ENCODE data around the gene RRP12. TPM values are rescaled to one million over a fixed set of nuclear protein-coding genes. Genes with fewer than 3 reads are reported as not detected.

The RRP12 gene
- total and polyA plus RNA-seq, 9 of the 15 experiments (the other 6 are each of a cell fraction or from before 2014, with no cell fraction given), result 4.6 to 68.2 (median 21.8) TPM

DNA sequence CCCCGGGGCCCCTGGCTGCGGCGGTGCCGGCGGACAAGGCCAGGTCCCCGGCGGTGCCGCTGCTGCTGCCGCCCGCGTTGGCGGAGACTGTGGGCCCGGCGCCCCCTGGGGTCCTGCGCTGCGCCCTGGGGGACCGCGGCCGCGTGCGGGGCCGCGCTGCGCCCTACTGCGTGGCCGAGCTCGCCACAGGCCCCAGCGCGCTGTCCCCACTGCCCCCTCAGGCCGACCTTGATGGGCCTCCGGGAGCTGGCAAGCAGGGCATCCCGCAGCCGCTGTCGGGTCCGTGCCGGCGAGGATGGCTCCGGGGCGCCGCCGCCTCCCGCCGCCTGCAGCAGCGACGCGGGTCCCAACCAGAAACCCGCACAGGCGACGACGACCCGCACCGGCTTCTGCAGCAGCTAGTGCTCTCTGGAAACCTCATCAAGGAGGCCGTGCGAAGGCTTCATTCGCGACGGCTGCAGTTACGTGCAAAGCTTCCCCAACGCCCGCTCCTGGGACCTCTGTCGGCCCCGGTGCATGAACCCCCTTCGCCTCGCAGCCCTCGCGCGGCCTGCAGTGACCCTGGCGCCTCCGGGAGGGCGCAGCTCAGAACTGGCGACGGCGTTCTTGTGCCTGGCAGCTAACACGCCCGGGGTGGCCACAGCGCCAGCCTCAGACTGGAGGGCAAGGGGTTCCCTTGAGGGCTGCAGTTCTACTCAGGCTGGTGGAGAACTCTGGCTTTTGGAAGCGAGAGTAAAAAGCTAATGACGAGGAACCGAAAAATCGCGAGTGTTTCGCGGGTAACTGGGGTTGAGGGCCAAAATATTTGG is 81.3 kb downstream of the RRP12 start:
- 40% methylated on average over 35 of the region's 83 CpGs for WGBS (ENCODE audit: insufficient coverage, low coverage, missing lambda C conversion rate)
- no peak overlapping the region; the same call in 2 of the 3 replicates for H3K27ac ChIP-seq (ENCODE audit: extremely low read depth, low read depth, low read length)
- no peaks in the 10 kb centered on the region for H3K9me1 ChIP-seq (ENCODE audit: control insufficient read depth, insufficient read depth, low read length)
- ChIA-PET POLR2A (interaction anchor here (0.6 to 1.5 kb wide), 7 partner anchors 8 to 820 kb away, joined by 3 to 9 read pairs (median 3); no protein-coding TSS in a partner anchor), CTCF (ENCODE audit: low intra/inter-chr PET ratio) (no interaction called here)
- H3K9ac ChIP-seq (ENCODE audit: insufficient read depth in 1 of 2, low read depth in 2 of 2, low read length in 2 of 2), result peak overlapping the region in 1 of 2 experiments; percentile 100; a peak in 3 of 4 replicates
- no peak; the same call in 1 of the 3 replicates for ATAC-seq
- DNase-seq (ENCODE audit: extremely low read depth in 1 of 4, low spot score in 3 of 4), result peak in 2 of 4 experiments; percentile 42 to 43
- intact Hi-C loops (cut with micrococcal nuclease) (no loop called here), in situ Hi-C loops (cut with MboI) (no loop called here)
- no TSS peak for BruUV-seq (replicated peaks)
- H3K4me2 ChIP-seq (ENCODE audit: insufficient read depth, low read length), result peak overlapping the region; percentile 97
- peak overlapping the region; percentile 75 for H3K4me3 ChIP-seq
- H3K36me3 ChIP-seq (ENCODE audit: control insufficient read depth, insufficient read depth, low read length), result no peaks in the 10 kb centered on the region
- no peaks in the 10 kb centered on the region for H3K9me3 ChIP-seq (replicated peaks; ENCODE audit: control insufficient read depth, insufficient read depth, low read depth, low read length)
- H2AFZ ChIP-seq (ENCODE audit: low read depth, low read length), result peak overlapping the region; percentile 24; the same call in 1 of the 2 replicates
- peaks cover 7 to 25% of the 10 kb centered on the region in 2 experiments for H3K4me1 ChIP-seq (replicated peaks in 1 of 2; ENCODE audit: control insufficient read depth in 2 of 2, insufficient read depth in 2 of 2, low read length in 2 of 2)
- peaks cover 9% of the 10 kb centered on the region; the same call in 1 of the 3 replicates for H3K79me2 ChIP-seq (ENCODE audit: control insufficient read depth, insufficient read depth, low read length)
- H3K27me3 ChIP-seq (ENCODE audit: control insufficient read depth in 2 of 2, insufficient read depth in 2 of 2, low read length in 2 of 2), result no peaks in the 10 kb centered on the region
- 0 out of 2 replicates have a peak, but pooled peaks have one; percentile 10 for TF ChIP-seq RBFOX2 (IDR thresholded peaks at IDR 0.05; ENCODE audit: low read depth, low read length)
- 0 out of 2 replicates have a peak, but pooled peaks have one; percentile 4 for TF ChIP-seq MYC (IDR thresholded peaks at IDR 0.05; ENCODE audit: low read depth, low read length)
- TF ChIP-seq MYC (CRISPR knock-in tag; IDR thresholded peaks at IDR 0.05; ENCODE audit: borderline replicate concordance, low read depth), result no peak
- TF ChIP-seq RBBP5 (IDR thresholded peaks at IDR 0.05; ENCODE audit: borderline replicate concordance, insufficient read depth, low read length, poor library complexity, severe bottlenecking), result peak; percentile 72
- TF ChIP-seq, protein P1, sequence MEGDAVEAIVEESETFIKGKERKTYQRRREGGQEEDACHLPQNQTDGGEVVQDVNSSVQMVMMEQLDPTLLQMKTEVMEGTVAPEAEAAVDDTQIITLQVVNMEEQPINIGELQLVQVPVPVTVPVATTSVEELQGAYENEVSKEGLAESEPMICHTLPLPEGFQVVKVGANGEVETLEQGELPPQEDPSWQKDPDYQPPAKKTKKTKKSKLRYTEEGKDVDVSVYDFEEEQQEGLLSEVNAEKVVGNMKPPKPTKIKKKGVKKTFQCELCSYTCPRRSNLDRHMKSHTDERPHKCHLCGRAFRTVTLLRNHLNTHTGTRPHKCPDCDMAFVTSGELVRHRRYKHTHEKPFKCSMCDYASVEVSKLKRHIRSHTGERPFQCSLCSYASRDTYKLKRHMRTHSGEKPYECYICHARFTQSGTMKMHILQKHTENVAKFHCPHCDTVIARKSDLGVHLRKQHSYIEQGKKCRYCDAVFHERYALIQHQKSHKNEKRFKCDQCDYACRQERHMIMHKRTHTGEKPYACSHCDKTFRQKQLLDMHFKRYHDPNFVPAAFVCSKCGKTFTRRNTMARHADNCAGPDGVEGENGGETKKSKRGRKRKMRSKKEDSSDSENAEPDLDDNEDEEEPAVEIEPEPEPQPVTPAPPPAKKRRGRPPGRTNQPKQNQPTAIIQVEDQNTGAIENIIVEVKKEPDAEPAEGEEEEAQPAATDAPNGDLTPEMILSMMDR (IDR thresholded peaks at IDR 0.05 in 2 of 3, conservative IDR thresholded peaks at IDR 0.05 in 1 of 3; ENCODE audit: insufficient read depth in 2 of 3, low read depth in 1 of 3, low read length in 3 of 3), result peak in 1 of 3 experiments; percentile 11; a peak in 1 of 6 replicates
- TF ChIP-seq HDAC1 (IDR thresholded peaks at IDR 0.05), result no peak
- peak; percentile 66; the same call in 1 of the 2 replicates for TF ChIP-seq ZBTB7A (IDR thresholded peaks at IDR 0.05; ENCODE audit: borderline replicate concordance, control insufficient read depth, low read depth, low read length)
- TF ChIP-seq SAP30 (IDR thresholded peaks at IDR 0.05; ENCODE audit: borderline replicate concordance, insufficient read depth, low read depth, low read length, poor library complexity, severe bottlenecking), result peak; percentile 2
- TF ChIP-seq CBX3 (IDR thresholded peaks at IDR 0.05; ENCODE audit: borderline replicate concordance in 1 of 2, low read length in 2 of 2), result no peak
- TF ChIP-seq, protein P2, sequence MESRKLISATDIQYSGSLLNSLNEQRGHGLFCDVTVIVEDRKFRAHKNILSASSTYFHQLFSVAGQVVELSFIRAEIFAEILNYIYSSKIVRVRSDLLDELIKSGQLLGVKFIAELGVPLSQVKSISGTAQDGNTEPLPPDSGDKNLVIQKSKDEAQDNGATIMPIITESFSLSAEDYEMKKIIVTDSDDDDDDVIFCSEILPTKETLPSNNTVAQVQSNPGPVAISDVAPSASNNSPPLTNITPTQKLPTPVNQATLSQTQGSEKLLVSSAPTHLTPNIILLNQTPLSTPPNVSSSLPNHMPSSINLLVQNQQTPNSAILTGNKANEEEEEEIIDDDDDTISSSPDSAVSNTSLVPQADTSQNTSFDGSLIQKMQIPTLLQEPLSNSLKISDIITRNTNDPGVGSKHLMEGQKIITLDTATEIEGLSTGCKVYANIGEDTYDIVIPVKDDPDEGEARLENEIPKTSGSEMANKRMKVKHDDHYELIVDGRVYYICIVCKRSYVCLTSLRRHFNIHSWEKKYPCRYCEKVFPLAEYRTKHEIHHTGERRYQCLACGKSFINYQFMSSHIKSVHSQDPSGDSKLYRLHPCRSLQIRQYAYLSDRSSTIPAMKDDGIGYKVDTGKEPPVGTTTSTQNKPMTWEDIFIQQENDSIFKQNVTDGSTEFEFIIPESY (CRISPR knock-in tag; IDR thresholded peaks at IDR 0.05), result peak; percentile 82
- TF ChIP-seq MIER1 (IDR thresholded peaks at IDR 0.05; ENCODE audit: low read depth), result no peak
- TF ChIP-seq ZFX (CRISPR knock-in tag; IDR thresholded peaks at IDR 0.05), result peak; percentile 22; the same call in 1 of the 2 replicates
- TF ChIP-seq POLR2B (IDR thresholded peaks at IDR 0.05; ENCODE audit: low read depth, partially characterized antibody), result no peak
- no peaks in the 10 kb centered on the region for H4K20me1 ChIP-seq (replicated peaks; ENCODE audit: control insufficient read depth, insufficient read depth, low read length)
- no peak for FAIRE-seq

All from K562 (cell line).